CD4-positive, alpha-beta T cell treated with Interleukin-12 subunit alpha and Interleukin-12 subunit beta, for 1 hour (primary cell): ENCODE results near the gene TRIM67.
"Not testable (repeated sequence)": the region's sequence is repeated elsewhere in the genome, so short reads cannot be mapped to it uniquely, and the experiment has no call there.

Experiments used
- DNase-seq: peaks from one replicate; pipeline ENCODE4 v3.0.0-alpha.2; 2020

The TRIM67 gene

DNA sequence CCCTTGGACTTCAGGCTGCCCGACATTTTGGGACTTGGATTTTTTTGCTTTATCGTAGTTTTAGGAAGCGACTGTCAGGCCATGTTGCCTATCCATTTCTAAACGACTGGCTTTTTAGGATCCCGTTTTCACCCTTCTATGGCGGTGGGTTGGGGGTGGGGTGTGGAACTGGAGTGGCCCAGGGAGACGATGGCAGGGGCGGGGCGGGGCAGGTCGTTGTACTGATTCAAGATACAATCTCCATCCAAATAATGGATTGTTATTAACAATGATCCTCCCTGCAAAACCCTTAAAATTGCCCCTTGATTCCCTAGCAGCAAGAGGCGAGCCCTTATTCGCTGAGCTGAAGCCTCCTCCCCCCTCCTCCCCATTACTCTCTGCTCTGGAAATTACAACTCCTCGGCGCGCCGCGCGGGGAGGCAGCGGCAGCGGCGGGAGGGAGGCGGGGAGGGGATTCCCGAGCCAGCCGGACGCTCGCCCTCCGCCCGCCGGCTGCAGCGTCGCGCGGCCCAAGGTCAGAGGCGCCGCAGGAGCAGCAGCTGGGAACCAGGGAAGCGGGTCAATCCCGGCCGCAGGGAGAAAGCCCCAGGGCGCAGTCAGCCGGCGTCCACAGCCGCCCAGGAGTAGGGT is at the start of gene TRIM67:
Gene TRIM67 (plus strand): TSS at position 392 of the 630 bp plus-strand sequence. CDS start 912 bp downstream, outside the sequence.
- no peak for DNase-seq

DNA sequence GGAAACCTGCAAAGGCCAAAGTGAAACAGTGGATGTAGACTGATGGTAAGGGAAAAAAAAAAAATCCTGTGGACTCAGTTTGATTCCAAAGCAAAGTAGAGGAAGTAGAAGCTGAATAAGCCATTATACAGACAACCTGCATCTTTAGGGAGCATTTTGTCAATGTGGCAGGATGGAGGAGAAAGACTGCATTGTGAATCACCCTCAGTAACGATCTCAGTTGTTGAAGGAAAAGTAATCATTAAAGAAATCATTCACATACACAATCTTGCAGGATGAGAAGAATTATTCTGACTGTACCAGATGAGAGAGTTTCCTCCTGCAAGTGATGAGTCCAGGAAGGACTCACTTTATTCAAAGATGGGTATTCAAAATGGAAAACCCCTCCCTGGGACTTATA is 45.1 kb upstream of the TRIM67 start:
- no peak for DNase-seq

DNA sequence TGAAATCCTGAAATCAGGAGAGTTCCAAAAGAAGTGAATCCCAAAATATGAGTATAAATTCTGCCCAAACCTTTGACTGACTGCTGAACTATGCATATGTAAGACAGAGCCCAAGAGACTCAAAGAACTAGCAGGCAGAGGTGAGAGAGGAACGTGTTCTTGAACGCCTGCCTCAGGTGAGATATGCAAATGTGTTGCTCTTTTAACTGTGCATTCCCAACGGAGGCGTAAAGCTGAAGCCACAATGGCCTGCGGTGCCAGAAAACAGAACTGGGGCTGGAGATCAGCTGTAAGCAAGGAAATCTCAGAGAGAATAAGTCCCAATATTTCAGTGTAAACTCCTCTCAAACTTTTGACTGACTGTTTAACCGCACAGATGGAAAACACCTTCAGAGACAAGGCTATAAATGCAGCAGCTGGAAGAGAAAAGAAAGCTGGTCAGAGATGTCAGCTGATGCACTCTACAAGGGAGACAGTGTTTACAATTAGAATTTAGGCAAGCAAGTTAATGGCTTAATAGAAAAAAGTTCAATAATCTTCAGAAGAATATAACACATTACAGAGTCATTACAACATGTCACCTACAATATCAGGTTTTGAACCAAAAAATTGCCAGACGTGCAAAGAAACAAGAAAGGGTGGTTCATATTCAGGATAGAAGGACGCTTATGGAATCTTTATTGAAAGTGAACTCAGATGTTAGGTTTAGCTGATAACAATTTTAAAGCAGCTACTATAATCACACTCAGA is 43.0 kb upstream of the TRIM67 start:
- DNase-seq: no peak

DNA sequence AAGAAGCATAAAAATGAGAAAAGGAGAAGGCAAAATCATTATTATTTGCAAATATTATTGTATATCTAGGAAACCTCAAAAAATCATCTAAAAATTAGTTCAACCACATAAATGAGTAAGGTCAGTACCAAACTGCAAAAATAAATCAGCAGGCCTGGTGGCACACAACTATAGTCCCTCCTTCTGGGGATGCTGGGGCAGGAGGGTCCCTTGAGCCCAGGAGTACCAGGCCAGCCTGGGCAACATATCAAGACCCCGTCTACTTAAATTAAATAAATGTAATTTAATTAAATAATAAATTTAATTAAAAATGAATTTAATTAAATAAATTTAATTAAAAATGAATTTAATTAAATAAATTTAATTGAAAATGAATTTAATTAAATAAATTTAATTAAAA is 40.3 kb upstream of the TRIM67 start:
- DNase-seq: no peak

DNA sequence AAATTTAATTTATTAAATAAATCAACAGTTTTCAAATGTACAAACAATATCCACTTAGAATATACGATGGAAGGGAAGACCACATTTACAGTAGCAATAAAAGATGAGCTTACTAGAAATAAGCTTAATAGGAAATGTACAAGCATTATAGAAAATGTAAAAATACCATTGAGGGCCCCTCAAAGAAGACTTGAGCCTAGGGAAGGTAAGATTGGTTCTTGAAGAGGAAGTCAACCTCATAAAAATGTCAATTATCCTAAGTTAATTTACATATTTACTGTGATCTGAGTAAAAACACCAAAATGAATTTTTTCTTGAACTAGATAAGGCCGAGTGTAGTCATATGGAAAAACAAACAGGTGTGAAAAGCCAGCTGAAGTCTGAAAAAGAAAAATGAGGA is 39.7 kb upstream of the TRIM67 start:
- DNase-seq: no peak

DNA sequence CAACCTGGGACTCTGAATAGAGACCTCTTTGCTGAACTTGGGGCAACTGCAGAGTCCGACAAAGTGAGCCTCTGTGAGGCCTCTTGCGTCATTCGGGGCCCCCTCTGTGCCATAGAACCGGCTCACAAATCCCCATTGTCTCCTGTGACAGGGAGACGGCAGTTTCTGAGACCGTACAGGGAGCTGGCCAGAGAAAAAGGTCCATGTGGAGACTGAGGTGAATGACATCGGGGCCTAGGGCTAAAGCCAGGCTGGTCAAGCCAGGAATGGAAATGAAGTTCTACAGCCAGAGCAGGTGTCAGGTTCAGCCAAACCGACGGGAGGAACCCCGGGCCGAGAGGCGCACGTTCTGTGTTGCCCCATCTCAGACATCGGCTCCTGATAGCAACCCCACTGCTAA is 37.1 kb upstream of the TRIM67 start:
- DNase-seq: no peak

DNA sequence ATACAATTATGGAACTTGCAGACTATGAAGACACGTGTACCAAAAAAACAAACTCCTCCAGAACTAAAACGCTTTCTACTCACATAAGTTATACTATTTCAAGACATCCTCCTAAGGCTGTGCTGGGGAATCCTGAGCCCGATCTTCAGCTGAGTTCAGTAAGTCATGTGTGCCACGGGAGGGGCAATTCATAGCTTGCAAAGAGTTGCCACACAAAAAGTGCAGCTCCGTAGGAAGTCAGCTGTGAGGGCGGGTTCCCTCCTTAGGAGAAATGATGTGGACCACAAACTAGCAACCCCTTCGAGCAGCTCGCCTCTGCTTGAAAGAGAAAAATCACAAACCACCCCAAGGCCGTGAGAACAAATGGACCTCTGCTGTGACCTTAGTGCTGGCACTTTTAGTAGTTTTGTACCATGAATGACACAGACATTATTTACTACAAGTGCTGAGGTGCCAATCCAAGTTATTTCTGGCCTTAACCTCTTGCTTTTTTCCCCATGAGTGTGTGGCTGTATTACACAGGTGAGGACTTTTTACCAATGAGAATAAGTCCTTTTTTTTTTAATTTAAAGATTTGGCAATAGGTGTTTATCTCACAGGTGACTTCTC is 35.8 kb upstream of the TRIM67 start:
- no peak for DNase-seq

DNA sequence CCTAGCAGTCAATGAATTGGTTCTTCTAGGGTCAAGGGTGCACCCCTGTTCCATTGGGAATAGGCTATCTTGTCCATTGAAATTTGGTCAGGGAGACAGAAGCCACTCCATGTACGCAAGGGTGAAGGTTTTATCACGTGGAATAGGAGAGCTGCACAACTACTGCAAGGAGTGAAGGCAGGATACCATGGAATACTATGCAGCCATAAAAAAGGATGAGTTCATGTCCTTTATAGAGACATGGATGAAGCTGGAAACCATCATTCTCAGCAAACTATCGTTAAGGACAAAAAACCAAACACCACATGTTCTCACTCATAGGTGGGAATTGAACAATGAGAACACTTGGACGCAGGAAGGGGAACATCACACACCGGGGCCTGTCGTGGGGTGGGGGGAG is 34.8 kb upstream of the TRIM67 start:
- not testable (repeated sequence) for DNase-seq

DNA sequence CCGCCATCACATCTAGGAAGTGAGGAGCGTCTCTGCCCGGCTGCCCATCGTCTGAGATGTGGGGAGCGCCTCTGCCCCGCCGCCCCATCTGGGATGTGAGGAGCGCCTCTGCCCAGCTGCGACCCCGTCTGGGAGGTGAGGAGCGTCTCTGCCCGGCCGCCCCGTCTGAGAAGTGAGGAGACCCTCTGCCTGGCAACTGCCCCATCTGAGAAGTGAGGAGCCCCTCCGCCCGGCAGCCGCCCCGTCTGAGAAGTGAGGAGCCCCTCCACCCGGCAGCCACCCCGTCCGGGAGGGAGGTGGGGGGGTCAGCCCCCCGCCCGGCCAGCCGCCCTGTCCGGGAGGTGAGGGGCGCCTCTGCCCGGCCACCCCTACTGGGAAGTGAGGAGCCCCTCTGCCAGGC is 33.4 kb upstream of the TRIM67 start:
- not testable (repeated sequence) for DNase-seq

DNA sequence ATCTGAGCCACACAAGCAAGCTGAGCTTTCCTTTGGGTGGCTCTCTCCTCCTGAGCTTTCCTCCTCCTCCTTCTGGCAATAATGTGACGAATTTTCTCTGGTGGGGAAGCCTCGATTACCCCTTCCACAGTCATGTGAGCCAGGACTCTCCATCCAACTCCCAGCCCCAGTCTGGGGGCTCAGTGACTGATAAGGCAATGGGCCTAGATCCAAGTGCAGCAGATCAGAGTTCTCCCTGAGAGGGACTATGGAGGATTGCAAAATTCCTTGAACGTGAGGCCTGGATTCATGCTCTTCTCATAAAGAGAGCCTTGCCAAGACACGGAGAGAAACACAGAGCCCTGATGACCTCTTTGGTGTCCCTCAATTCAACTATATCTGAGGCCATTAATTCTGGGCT is 31.3 kb upstream of the TRIM67 start:
- DNase-seq: no peak

DNA sequence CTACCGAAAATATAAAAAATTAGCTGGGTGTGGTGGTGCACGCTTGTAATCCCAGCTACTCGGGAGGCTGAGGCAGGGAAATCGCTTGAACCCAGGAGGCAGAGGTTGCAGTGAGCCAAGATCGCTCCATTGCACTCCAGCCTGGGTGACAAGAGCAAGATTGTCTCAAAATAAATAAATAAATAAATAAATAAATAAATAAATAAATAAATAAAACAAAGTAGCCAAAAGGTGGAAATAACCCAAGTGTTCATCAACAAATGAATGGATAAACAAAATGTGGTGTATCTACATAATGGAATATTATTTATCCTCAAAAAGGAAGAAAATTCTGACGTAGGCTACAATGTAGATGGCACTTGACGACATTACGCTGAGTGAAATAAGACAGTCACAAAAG is 29.3 kb upstream of the TRIM67 start:
- DNase-seq: not testable (repeated sequence)

DNA sequence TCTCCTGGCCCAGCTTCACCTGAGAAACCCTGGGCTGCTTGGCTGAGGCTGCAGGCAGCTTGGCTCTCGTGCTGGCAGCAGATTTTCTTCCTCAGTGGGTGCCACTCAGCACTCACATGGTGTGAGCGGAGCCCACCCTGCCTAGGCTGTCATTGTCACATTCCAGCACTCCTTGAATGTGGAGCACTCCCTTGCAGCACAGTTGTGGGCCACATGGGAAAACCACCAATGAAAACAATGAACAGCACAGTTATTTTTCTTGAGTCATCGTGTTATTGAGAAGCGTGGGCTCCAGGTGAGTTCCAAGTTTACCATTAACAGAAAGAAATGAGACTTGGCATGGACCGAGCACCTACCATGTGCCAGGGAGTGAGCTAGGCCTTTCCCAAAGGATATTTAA is 27.2 kb upstream of the TRIM67 start:
- no peak for DNase-seq

DNA sequence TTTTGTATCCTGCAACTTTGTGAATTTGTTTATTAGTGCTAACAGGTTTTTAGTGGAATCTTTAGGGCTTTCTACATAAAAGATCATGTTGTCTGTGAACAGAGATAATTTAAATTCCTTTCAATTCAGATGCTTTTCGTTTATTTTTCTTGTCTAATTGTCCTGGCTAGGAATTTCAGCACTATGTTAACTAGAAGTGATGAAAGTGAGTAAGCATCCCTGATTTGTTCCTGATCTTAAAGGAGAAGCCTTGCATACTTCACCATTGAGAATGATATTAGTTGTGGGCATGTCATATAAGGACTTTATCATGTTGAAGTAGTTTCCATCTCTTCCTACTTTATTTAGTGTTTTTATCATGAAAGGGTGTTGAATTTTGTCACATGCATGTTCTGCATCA is 23.6 kb upstream of the TRIM67 start:
- DNase-seq: no peak

DNA sequence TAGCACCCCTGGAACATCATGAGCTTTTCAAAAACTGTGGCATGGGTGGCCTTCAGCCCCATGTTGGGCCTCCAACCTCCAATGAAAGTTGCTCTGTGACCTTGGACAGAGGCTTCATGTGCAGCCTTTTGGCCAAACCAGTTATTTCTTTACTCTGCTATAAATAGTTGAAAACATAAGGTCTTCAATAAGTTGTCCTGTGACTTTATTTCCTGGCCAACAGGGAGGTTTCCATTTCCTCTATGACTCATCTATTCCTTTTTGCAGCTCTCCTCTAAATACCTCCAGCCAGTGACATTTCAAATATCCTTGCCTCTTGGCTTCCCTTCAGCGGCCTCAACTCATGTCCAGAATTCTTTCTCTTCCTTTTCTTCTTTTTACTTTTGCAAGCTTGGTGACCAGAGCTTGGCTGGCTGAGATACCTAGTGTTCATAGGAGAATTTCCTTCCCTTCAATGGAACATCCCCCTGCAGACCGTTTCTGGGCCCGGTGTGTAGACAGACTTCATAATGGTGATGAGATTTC is 22.7 kb upstream of the TRIM67 start:
- no peak for DNase-seq

DNA sequence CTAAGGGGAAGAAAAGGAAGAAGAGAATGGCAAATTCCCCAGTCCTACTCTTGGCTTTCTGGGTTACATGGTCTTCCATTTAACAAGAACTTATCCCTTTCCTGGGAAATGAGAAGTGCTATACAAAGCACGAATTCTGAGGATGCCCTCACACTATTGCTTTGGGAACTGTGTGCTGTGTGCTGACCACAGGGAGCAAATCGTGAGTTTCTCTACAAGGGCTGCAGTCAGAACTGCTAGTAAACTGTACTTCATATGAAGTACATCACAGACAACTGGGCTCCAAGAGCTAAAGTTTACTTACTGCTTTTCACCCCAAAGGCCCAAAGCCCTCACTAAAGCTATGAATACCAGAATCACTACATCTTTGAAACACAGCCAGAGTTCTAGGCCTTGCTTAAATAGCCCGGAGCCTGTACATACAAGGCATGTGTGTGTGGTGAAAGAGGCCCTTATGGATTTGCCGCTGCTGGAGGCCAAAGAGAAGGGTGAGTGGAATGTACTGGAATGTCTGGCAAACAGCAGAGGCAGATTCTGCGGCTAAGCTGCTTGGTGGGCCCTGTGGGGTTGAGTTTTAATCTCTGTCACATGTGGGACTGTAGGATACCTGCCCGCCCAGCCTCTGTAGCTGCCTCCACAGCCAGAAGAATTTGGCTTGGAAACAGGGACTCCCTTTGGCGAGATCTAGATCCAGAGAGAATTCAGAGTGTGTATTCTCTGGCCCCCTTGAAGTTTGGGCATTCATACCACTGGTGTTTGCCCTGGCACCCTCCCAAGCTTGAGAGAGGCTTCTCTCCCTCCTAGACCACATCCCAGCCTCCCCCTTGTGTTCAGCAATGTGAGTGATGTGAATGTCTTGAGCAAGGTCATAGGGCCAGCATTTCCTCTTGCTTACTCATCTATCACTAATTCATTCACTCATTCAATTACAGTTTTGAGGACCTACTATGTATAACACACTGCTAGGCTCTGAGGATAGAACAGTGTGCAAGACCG is 21.9 kb upstream of the TRIM67 start:
- no peak for DNase-seq

DNA sequence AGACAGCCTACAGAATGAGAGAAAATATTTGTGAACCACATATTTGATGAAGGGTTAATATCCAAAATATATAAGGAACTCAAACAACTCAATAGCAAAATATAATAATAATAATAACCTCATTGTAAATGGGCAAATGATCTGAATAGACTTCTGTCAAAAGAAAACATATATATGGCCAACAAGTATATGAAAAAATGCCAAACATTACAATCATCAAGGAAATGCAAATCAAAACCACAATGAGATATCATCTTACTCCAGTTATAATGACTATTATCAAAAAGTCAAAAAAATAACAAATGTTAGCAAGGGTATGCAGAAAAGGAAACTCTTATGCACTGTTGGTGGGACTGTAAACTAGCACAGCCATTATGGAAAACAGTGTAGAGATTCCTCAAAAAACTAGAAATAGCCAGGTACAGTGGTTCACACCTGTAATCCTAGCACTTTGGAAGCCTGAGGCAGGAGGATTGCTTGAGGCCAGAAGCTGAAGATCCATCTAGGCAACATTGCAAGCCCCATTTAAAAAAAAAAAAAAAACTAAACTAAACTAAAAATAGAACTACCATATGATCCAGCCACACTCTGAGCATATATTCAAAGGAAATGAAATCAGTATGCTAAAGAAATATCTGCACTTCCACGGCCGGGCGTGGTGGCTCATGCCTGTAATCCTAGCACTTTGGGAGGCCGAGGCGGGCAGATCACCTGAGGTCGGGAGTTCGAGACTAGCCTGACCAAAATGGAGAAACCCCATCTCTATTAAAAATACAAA is 17.3 kb upstream of the TRIM67 start:
- no peak for DNase-seq

DNA sequence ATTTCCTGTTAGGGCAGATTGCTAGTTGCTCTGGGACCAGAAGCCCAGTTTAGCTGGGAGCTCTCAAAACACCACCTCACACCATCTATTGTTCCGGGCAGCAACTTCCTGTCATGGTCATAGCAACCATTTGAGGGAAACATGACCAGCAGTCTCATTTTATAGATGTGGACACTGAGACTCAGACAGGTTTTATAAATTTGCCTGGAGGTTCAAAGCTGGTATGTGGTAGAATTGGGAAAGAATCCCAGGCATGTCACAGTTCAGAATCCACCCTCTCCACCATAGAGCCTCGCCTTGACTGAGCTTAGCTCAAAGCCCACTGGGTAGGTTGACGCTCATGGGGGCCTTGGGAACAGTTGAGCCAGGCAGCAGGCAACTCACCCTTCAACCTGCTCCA is 14.0 kb upstream of the TRIM67 start:
- no peak for DNase-seq

DNA sequence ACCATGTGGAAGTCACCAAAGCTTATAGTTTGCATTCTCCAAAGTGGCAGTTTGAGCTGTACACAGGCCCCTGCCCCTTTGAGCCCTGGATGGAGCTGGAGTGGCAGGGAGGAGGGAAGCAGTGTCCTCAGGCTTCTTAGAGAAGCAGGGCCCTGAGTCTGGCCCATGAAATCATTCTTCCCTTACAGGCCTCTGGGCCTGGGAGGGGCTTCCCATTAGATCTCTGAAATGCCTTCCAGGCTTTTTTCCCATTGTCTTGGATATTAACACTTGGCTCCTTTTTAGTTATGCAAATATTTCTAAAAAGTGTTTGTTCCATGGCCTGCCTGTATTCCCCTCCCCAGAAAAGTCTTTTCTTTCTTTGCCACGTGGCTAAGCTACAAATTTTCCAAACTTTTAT is 10.0 kb upstream of the TRIM67 start:
- DNase-seq: no peak

DNA sequence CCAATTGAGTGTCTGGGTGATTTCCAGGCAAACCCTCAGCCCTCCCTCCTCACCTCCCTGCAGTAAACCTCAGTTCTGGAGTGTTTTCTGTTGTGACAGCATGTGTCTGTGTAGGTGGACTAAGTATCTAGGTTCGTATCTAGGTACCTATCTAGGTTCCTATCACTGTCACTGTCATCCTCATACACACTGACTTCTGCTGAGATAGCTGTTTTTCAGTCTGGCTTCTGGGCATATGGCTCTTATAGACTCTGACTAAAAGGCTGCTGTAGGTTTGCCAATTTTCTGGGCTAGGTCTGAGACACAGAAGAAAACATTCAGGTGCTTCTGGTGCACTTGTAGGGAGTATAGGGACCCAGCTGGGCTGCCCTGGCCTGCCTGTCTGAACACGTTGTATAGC is 8.1 kb upstream of the TRIM67 start:
- no peak for DNase-seq

DNA sequence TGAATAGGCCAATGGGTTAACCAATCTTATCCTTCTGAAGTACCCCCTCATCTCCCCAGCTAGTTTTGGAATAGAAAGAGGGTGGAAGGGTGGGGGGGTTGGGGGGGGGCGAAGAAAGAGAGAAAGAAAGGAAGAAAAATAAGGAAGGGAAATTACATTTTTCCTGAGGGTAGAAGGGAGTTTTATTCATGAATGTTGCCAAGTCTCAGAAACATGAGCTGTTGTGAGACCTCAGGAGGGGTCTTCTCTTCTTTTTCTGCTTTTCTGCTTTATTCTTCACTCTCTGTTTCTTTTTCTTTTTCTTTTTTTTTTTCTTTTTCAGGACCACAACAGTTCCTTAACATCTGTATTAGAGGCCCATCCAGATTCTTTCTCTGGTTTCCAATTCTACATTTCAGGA is 6.0 kb upstream of the TRIM67 start:
- DNase-seq: no peak

DNA sequence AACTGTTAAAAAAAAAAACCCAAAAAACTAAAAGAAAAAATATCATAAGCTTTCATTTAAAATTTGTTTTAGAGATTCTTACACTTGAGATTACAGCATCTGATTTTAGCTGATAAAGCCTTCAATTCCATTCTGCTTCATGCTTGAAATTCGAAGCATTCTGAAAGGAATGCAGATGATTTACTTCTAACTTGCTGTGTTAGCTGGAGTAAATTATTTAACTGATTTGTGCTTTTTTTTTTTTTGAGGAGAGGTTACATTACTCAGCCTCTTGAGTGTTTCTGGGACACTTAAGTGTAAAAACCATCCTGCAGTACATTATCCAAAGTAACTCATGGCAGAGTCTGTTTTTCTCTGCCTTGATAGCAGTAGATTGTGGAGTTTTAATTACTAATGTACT is 4.5 kb upstream of the TRIM67 start:
- no peak for DNase-seq

DNA sequence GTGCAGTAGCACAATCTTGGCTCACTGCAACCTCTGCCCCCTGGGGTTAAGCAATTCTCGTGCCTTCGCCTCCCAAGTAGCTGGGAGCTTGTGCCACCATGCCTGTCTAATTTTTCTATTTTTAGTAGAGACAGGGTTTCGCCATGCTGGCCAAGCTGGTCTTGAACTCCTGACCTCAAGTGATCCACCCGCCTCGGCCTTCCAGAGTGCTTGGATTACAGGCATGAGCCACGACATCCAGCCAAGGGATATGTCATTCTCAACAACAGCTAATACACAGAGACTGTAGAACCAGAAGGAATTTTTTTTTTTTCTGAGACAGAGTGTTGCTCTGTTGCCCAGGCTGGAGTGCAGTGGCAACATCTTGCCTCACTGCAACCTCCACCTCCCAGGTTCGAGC is 3.7 kb upstream of the TRIM67 start:
- not testable (repeated sequence) for DNase-seq
